Measurements from ENCODE around the gene WDR7.

Gene WDR7

GRCh38 chr18:56722518-56722917 is 71.4 kb downstream of the WDR7 start:
- DNase-seq (ENCODE audit: low spot score) = no peak

- no peak for DNase-seq (ENCODE audit: low spot score)
Measured at GRCh38 chr18:56723068-56723467, 71.9 kb downstream of the WDR7 start.

- DNase-seq (ENCODE audit: low spot score) = no peak
Measured at GRCh38 chr18:56723706-56724105, 72.5 kb downstream of the WDR7 start.

GRCh38 chr18:56726906-56727305 is 75.7 kb downstream of the WDR7 start:
- no peak for DNase-seq (ENCODE audit: low spot score)

- DNase-seq (ENCODE audit: low spot score) = peak; percentile 20
Measured at GRCh38 chr18:56727399-56727798, 76.2 kb downstream of the WDR7 start.

GRCh38 chr18:56728741-56729140 is 77.6 kb downstream of the WDR7 start:
- no peak for DNase-seq (ENCODE audit: low spot score)

- no peak for DNase-seq (ENCODE audit: low spot score)
Measured at GRCh38 chr18:56738184-56738583, 87.0 kb downstream of the WDR7 start.

GRCh38 chr18:56739731-56740130 is 88.6 kb downstream of the WDR7 start:
- DNase-seq (ENCODE audit: low spot score) = no peak

- DNase-seq (ENCODE audit: low spot score) = no peak
Measured at GRCh38 chr18:56740645-56741044, 89.5 kb downstream of the WDR7 start.

- no peak for DNase-seq (ENCODE audit: low spot score)
Measured at GRCh38 chr18:56741685-56742084, 90.5 kb downstream of the WDR7 start.

- DNase-seq (ENCODE audit: low spot score) = no peak
Measured at GRCh38 chr18:56743115-56743514, 92.0 kb downstream of the WDR7 start.

- no peak for DNase-seq (ENCODE audit: low spot score)
Measured at GRCh38 chr18:56747032-56747658, 96.0 kb downstream of the WDR7 start.

GRCh38 chr18:56747857-56748256 is 96.7 kb downstream of the WDR7 start:
- no peak for DNase-seq (ENCODE audit: low spot score)

- DNase-seq (ENCODE audit: low spot score) = peak; percentile 43
Measured at GRCh38 chr18:56748698-56749268, 97.6 kb downstream of the WDR7 start.

GRCh38 chr18:56756966-56757365 is 105.8 kb downstream of the WDR7 start:
- no peak for DNase-seq (ENCODE audit: low spot score)

- DNase-seq (ENCODE audit: low spot score) = no peak
Measured at GRCh38 chr18:56770097-56770496, 118.9 kb downstream of the WDR7 start.

GRCh38 chr18:56770873-56771272 is 119.7 kb downstream of the WDR7 start:
- DNase-seq (ENCODE audit: low spot score) = no peak

GRCh38 chr18:56775701-56776100 is 124.5 kb downstream of the WDR7 start:
- no peak for DNase-seq (ENCODE audit: low spot score)

- no peak for DNase-seq (ENCODE audit: low spot score)
Measured at GRCh38 chr18:56787390-56787789, 136.2 kb downstream of the WDR7 start.

- peak; percentile 52 for DNase-seq (ENCODE audit: low spot score)
Measured at GRCh38 chr18:56789004-56789888, 138.1 kb downstream of the WDR7 start.

- DNase-seq (ENCODE audit: low spot score) = no peak
Measured at GRCh38 chr18:56789889-56790180, 138.7 kb downstream of the WDR7 start.

GRCh38 chr18:56795381-56795780 is 144.2 kb downstream of the WDR7 start:
- DNase-seq (ENCODE audit: low spot score) = no peak

- DNase-seq (ENCODE audit: low spot score) = no peak
Measured at GRCh38 chr18:56799756-56800155, 148.6 kb downstream of the WDR7 start.

Measured in kidney tubule cell (primary cell).